ENCODE data around the gene HOXA6. TPM values are rescaled to one million over a fixed set of nuclear protein-coding genes. Genes with fewer than 3 reads are reported as not detected.

Gene HOXA6
- total RNA-seq, 2 experiments from 2014 or later, result not detected

DNA sequence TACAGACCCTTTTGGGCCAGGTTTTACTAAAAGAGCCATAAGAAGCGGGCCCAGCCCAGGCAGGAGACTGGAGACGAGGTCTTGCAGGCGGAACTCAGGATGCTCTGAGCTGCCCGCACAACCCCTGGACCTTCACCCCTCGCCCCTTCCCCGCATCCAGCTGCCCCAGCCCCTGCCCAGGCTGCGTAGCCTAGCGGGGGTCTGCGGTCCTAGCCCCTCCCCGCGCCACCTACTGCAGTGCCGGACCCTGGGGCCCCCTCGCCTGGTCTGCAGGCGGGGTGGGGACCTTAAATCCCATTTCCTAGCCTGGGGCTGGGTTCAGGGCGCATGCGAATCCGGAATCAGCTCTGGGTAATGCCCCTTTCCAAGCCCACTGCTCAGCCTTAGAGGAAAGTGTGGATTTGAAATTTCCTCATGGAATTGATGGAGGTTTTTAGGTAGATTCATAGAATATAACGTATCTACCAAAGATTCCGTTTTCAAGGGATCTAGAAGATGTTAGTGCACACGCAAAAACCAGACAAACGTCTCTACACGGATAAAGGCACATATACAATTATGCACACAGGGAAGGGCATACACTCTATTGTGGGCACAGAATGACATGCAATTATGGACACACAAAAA, 5.4 kb upstream of the HOXA6 start:
- Mint-ChIP-seq H3K4me1 (peaks cover 29% of the 10 kb centered on the region), H3K27me3 (peaks cover 92% of the 10 kb centered on the region), H3K4me3 (no peak overlapping the region), H3K9me3 (ENCODE audit: low read depth) (no peaks in the 10 kb centered on the region), H3K27ac (no peak overlapping the region), H3K36me3 (peaks cover 1% of the 10 kb centered on the region)
- no peak for ATAC-seq
- CTCF ChIA-PET, result interaction anchor here (0.6 to 1.2 kb wide), 3 partner anchors 8 to 926 kb away, joined by 3 to 5 read pairs (median 3); no protein-coding TSS in a partner anchor
- DNase-seq, result no peak

DNA sequence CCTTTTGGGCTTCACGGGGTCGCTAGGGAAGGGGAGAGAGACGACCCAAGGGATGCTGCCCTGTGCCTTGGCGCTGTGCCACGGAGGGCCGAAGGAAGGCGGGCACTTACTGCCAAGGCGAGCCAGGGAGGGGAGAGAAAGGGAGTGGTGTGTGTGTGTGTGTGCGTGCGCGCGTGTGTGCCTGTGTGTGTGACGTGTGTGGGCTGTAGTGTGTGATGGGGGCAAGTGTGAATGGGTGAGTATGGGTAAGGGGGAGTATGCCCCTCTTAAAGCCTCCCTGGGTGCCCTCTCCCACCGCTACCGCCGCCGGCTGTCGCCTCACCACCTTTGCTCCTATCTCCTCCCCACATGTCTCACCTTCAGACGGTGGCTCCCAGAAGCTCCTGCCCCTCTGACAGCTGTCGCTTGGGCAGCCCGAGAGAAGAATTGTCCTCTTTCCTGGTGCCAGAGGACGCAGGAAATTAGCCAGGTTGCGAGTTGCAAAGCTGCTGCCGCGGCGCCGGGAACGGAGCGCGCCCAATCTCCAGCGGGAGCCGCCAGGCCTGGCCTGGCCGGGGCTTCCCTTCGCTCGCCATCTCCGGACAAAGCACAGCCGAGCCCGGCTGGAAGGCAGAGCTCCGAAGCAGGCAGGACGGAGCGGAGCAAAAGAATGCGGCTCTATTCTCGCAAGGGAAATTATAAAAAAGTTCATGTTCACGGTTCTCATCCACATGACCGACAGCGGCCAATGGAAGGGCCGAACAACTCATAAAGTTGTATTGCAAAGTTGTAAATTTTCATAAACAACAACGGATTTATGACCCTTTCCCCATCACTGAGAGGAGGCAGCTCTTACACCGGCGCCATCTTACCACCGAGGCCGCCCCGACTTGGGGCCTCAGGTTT, 4.6 kb upstream of the HOXA6 start, which contains the start of gene HOXA3:
HOXA3 (minus strand) TSS at position 653 of the 885 bp plus-strand sequence. CDS start 41,943 bp downstream, outside the sequence.
- H3K27me3 Mint-ChIP-seq, result peaks cover 91% of the 10 kb centered on the region
- H3K4me3 Mint-ChIP-seq, result peak within 1 kb of the TSS; percentile 51
- H3K36me3 Mint-ChIP-seq, result peaks cover 1% of the 10 kb centered on the region
- no peak for DNase-seq
- no peak within 1 kb of the TSS for H3K27ac Mint-ChIP-seq
- CTCF ChIA-PET, result interaction anchor here (0.9 to 3.6 kb wide), 10 partner anchors 9 to 783 kb away, joined by 3 to 25 read pairs (median 5); no protein-coding TSS in a partner anchor
- no peaks in the 10 kb centered on the region for H3K9me3 Mint-ChIP-seq (ENCODE audit: low read depth)
- peaks cover 29% of the 10 kb centered on the region for H3K4me1 Mint-ChIP-seq
- no peak for ATAC-seq

DNA sequence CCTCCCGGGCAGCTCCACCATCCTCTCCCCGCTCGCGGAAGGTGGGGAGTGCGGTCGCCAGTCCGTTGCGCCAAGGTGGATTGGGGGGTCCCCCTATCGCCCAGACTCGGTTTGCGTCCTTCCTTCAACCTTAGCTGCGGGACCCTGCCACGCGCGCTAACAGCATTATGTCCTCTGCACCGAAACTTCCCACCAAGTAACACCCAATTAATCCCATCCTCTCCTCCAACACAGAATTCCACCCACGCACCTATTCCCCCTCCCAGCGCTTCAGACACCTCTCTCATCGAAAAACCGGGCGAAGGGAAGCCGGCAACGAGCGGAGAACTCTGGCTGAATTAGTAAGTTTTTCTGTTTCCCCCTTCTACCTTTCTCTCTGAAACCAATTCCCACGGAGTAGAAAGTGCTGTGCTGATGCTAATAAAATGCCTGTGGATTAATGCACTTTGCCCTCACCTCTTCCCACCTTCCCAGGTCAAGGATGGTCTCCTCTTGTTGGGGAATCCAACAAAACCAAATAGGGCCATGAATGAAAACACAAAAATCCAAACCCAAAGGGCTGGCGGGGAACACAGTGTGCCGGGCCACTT, 3.9 kb upstream of the HOXA6 start:
- H3K27me3 Mint-ChIP-seq, result peaks cover 93% of the 10 kb centered on the region
- no peaks in the 10 kb centered on the region for H3K9me3 Mint-ChIP-seq (ENCODE audit: low read depth)
- peak overlapping the region; percentile 51 for H3K4me3 Mint-ChIP-seq
- DNase-seq (no peak), ATAC-seq (no peak)
- peaks cover 1% of the 10 kb centered on the region for H3K36me3 Mint-ChIP-seq
- H3K4me1 Mint-ChIP-seq, result peaks cover 29% of the 10 kb centered on the region
- H3K27ac Mint-ChIP-seq, result no peak overlapping the region
- CTCF ChIA-PET, result interaction anchor here (0.9 to 3.6 kb wide), 13 partner anchors 10 to 782 kb away, joined by 3 to 25 read pairs (median 4); partner anchors contain the start of gene HOXA4

DNA sequence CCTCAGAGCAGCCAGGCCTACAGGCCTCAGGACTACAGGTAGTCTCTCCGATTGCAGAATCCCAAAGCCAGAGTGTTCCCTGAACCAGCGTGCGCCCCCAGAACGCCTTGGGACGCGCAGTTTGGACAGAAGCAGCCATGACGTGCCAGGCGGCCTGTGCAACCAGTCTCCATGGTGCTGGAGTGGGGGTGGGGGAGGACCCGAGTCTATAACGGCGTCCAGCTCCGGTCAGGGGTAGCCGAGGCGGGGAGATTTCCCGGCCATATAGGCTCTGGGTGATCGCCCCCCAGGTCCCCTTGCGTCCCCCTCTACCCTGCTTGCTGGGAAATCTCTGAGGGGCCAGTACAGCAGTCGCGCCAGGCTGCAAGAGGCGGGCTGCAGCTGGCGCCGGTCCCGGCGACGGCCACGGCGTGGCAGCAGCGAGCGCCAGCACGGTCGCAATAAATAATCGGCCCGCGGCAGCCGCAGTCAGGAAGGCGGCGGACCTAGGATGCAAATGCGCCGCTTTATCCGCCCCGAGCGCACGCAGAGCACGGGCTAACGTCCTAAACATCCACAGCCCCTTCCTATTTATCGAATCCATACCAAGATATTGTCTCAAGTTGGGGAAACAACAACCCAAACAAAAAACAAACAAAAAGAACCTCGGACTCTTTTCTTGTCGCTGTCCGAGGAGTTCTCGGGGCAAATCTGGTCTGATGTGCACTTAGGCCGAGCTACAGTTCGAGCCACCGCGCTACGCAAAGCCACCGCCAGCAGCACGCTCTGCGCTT, 3.2 kb upstream of the HOXA6 start:
- peak; percentile 85 for ATAC-seq
- DNase-seq, result peak; percentile 70
- Mint-ChIP-seq H3K4me1 (peaks cover 29% of the 10 kb centered on the region), H3K27me3 (peaks cover 94% of the 10 kb centered on the region), H3K4me3 (peak overlapping the region; percentile 51), H3K9me3 (ENCODE audit: low read depth) (no peaks in the 10 kb centered on the region), H3K27ac (no peak overlapping the region), H3K36me3 (peaks cover 1% of the 10 kb centered on the region)
- CTCF ChIA-PET, result interaction anchor here (0.7 to 3.6 kb wide), 18 partner anchors 10 to 781 kb away, joined by 3 to 25 read pairs (median 4); partner anchors contain the start of gene HOXA4

DNA sequence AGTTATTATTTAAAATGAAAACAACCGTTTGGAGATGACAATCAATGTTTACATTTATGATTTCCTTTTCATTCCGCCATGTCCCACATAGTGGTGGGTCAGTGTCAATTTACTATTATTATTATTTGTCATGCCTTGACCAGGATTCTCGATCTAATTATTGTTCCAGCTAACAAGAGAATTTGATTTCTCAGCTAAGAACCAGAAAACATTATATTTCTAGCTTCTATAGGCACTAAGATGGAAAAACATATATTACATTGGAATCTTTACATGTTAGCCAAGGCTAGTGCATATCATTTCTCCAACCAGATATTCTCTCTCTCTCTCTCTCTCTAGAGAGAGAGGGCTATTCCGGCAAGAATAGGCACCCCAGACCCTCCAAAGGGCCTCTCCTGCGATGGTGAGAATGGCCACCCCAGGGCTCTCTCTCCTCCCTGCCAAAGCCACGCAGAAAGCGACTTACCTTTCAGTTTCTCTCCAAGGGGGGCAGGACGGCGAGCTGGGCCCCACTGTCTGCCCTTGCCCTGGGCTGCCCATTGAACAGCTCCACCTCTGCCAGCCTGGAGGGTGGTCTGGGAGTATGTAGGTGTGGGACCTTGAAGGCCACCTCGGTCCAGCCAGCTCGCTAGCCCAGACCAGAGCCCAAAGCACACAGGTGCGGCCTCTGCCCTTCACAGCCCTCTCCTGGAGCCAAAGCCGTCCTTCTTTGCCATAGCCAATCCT, 2.4 kb upstream of the HOXA6 start:
- Mint-ChIP-seq H3K9me3 (ENCODE audit: low read depth) (no peaks in the 10 kb centered on the region), H3K36me3 (peaks cover 1% of the 10 kb centered on the region), H3K4me3 (no peak overlapping the region), H3K4me1 (peaks cover 24% of the 10 kb centered on the region), H3K27ac (no peak overlapping the region), H3K27me3 (peaks cover 90% of the 10 kb centered on the region)
- ATAC-seq (no peak), DNase-seq (no peak)
- CTCF ChIA-PET, result interaction anchor here (0.7 to 3.6 kb wide), 15 partner anchors 11 to 773 kb away, joined by 3 to 25 read pairs (median 4); partner anchors contain the start of gene HOXA4

DNA sequence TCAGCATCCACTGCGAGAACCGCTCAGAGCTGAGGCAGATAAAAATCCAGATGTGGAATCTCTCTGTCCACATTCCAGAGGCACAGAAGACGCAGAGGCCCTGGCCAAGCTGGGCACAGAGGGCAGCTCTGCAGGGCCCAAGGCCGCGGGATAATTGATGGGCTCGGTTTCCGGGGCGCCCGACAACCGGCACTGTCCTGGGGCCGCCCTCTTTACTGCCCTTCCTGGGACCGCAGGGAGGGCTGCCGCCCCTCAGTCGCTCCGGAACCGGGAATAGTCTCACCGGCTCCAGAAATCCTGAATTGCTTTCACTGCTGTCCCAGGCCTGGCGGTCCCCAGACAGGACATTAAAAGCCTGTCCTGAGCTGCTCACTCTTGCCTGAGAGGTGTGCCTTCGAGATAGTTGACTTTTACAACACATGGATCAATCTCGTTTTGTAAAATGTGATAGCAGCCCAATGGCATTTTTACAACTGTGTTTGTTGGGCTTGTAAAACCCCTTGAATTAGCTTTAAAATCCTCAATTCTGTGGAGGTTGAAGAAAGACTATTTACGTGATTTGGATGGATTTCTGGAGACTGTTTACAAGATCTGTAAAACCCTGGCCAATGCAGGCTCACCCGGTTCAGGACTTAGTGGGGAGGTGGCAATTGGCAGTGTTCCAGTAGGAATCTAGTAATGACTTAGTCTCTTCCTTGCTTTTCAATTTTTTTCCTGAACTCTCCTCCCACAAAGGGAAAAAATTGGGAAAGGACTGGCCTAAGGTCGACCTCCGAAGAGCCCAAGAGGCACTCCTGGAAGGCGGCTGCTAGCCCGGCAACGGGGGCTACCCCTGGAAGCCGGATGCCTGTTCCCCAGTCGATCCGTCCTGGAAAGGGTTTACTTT, 1.4 kb upstream of the HOXA6 start:
- DNase-seq (no peak), ATAC-seq (no peak)
- H3K4me3 Mint-ChIP-seq, result no peak overlapping the region
- H3K4me1 Mint-ChIP-seq, result peaks cover 18% of the 10 kb centered on the region
- H3K27me3 Mint-ChIP-seq, result peaks cover 80% of the 10 kb centered on the region
- H3K27ac Mint-ChIP-seq, result no peak overlapping the region
- CTCF ChIA-PET, result interaction anchor here (1.4 to 3.6 kb wide), 4 partner anchors 12 to 470 kb away, joined by 3 to 25 read pairs (median 12); partner anchors contain the start of gene HOXA4
- peaks cover 1% of the 10 kb centered on the region for H3K36me3 Mint-ChIP-seq
- no peaks in the 10 kb centered on the region for H3K9me3 Mint-ChIP-seq (ENCODE audit: low read depth)

DNA sequence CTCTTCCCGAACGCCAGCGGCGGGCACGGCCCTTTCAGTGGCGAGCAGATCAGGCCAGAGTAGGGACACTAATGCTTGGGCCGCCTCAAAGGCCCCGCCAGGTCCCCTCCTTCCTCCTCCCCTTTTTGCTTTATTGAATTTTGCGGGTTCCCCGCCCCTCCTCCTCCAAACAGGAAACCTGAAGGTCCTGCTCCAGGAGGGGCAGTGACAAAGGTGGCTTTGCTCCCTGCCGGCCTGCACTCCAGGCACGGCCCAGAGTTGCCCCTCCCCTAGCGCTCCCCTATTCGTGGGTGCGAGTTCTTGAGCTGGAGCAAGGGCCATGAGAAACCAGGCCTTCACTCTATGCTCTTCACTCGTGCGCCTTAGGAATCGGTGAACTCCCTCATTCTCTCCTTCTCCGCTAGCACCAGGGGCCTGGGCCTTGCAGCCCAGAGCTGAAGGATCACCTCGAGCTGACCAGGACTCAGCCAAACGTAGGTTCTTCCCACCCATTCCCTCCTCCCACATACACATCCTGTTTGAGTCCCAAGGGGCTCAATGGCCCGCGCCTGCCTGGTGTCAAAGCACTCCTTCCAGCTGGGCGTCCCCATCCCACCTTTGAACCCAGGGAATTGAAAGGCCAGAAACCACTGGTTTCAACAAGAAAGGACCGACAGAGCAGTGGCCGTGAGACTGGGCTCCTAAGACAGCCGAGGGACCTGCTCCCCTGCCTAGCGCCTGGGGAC, 619 bp upstream of the HOXA6 start:
- Mint-ChIP-seq H3K4me3 (no peak overlapping the region), H3K4me1 (peaks cover 18% of the 10 kb centered on the region), H3K27ac (no peak overlapping the region), H3K9me3 (ENCODE audit: low read depth) (no peaks in the 10 kb centered on the region), H3K27me3 (peaks cover 72% of the 10 kb centered on the region), H3K36me3 (peaks cover 1% of the 10 kb centered on the region)
- no peak for ATAC-seq
- CTCF ChIA-PET, result interaction anchor here (1.1 to 3.6 kb wide), 3 partner anchors 13 to 466 kb away, joined by 3 to 25 read pairs (median 18); partner anchors contain the start of gene HOXA4
- DNase-seq, result no peak

DNA sequence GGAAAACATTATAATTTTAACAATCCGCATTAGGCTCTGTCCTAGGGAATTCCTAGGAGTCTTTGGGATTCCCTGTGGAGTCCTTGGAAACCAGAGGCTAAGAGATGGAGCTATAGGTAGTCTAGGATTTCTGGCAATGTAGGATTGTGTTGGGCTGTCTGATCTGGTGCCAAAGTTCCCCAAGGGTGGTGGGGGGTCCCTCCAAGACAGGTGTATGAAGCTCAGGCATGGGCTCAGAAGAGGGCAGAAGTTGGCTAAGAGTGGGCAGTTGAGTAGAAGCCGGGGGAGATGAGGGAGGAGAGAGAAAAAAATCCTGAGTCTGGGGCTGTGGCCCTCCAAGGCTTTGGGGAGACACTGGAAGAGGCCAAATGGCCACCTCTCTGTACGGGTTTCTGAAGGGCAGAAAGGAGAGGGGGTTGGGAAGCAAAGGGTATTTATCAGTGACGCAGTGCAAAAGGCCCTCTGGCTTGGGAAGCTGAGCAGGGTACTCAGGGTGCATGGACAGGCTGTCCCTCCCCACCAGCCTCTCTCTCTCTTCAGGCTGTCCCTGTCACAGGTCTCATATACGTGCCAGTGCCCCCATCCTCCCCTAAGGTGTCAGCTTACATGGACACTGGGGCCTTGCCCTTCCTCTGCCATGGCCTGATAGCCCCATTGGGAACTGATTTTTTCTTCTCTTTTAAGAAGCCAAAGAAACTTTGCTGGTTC, 929 bp downstream of the HOXA6 start:
- Mint-ChIP-seq H3K9me3 (ENCODE audit: low read depth) (no peaks in the 10 kb centered on the region), H3K36me3 (peaks cover 1% of the 10 kb centered on the region), H3K4me1 (peaks cover 13% of the 10 kb centered on the region), H3K4me3 (no peak overlapping the region), H3K27me3 (peaks cover 59% of the 10 kb centered on the region), H3K27ac (no peak overlapping the region)
- ATAC-seq (no peak), DNase-seq (no peak)
- CTCF ChIA-PET, result no interaction called here

DNA sequence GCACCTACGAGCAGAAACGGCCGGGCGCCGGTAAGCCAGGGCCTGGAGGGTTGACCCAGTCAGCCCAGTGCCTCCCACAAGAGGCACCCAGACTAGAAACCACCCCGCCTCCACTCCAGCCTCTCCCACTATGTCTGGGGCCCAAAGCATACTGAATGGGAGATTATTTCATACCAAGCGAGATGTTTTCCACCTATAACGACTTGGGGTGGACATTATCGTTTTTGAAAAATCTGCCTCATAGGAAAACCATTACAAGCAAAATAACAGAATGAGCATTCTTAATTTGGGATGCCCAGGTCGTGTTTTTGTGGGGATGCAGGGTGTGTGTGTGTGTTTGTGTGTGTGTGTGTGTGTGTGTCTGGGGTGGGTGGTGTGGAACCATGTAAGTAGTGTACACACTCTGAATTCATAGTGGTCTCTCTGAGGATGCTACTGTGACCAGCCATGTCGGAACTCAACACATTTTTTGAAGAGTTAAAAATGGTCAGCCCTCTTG, 1.6 kb downstream of the HOXA6 start:
- CTCF ChIA-PET, result no interaction called here
- ATAC-seq (no peak), DNase-seq (no peak)
- Mint-ChIP-seq H3K27ac (no peak overlapping the region), H3K4me3 (no peak overlapping the region), H3K4me1 (peaks cover 6% of the 10 kb centered on the region), H3K36me3 (no peaks in the 10 kb centered on the region), H3K27me3 (peaks cover 52% of the 10 kb centered on the region), H3K9me3 (ENCODE audit: low read depth) (no peaks in the 10 kb centered on the region)

DNA sequence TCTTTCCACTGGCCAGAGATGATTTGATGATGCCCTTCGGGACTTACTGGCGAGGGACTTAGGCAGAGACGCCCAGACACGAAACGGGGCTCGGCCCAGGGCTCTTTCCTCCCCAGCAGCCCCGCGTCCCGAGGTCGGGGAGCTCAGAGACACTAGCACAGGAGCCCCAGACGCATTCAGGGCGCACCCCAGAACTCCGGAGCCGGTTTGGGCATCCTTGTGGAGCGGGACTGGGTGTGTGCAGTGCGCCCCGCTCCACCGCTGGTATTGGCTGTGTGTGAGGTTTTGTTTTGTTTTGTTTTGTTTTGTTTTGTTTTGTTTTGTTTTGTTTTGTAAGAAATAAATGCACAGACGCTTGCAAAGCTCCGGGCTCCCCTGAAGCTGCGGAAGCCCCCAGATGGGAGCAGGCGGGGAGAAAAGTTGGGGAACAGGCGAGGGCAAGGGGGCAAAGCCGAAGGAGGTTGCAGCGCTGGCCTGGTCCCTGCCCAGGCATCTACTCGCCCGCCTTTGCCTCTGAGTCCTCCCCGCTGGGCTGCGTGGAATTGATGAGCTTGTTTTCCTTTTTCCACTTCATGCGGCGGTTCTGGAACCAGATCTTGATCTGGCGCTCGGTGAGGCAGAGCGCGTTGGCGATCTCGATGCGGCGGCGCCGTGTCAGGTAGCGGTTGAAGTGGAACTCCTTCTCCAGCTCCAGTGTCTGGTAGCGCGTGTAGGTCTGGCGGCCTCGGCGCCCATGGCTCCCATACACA, 2.2 kb downstream of the HOXA6 start:
- H3K4me3 Mint-ChIP-seq, result no peak overlapping the region
- peaks cover 3% of the 10 kb centered on the region for H3K4me1 Mint-ChIP-seq
- H3K36me3 Mint-ChIP-seq, result no peaks in the 10 kb centered on the region
- CTCF ChIA-PET, result interaction anchor here (1.0 kb wide), 1 partner anchor 16 kb away, joined by 3 read pairs; no protein-coding TSS in a partner anchor
- H3K9me3 Mint-ChIP-seq (ENCODE audit: low read depth), result no peaks in the 10 kb centered on the region
- no peak for DNase-seq
- H3K27ac Mint-ChIP-seq, result no peak overlapping the region
- peaks cover 47% of the 10 kb centered on the region for H3K27me3 Mint-ChIP-seq
- ATAC-seq, result no peak
